ENCODE data around the gene STRN4.

The STRN4 gene

DNA sequence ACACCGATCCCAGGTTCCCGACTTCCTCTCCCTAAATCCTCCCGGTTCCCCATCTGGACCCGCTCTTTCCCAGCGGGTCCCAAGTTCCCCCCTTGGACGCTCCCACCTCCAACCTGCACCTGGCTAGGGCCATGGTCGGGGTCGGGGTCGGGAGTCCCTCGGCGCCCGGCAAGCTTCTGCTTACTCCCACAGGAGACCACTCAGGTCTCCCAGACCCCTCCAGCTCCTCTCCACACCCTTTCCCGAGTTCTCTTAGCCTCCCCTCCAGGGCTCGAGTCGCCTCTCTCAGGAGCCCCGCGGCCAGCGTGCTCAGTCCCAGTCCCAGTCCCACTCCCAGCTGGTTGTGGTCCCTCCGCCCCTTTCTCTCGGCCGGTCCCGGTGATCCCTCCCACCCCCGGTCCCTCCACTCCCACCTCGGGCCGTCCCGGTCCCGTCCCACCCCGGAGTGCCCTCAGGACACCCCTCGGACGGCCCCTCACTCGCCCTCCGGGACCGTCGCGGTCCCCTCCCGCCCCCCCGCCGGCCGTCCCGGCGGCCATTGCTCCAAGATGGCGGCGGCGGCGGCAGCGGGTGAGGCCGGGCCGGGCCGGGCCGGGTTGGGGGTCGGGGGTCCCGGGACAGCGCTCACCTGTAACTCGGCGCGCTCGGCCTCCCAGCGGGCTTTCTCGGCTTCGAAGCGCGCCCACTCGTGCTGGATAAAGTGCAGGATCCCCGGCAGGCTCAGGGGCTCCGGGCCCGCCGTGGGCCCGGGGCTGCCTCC, 549 bp downstream of the STRN4 start, which contains the start of gene FKRP:
TSS of gene FKRP (plus strand) at position 537 of the 760 bp plus-strand sequence. CDS start 9,394 bp downstream, outside the sequence.
- no peak for DNase-seq (ENCODE audit: low read depth)
- TF ChIP-seq, protein P1, sequence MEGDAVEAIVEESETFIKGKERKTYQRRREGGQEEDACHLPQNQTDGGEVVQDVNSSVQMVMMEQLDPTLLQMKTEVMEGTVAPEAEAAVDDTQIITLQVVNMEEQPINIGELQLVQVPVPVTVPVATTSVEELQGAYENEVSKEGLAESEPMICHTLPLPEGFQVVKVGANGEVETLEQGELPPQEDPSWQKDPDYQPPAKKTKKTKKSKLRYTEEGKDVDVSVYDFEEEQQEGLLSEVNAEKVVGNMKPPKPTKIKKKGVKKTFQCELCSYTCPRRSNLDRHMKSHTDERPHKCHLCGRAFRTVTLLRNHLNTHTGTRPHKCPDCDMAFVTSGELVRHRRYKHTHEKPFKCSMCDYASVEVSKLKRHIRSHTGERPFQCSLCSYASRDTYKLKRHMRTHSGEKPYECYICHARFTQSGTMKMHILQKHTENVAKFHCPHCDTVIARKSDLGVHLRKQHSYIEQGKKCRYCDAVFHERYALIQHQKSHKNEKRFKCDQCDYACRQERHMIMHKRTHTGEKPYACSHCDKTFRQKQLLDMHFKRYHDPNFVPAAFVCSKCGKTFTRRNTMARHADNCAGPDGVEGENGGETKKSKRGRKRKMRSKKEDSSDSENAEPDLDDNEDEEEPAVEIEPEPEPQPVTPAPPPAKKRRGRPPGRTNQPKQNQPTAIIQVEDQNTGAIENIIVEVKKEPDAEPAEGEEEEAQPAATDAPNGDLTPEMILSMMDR (IDR thresholded peaks at IDR 0.05; ENCODE audit: insufficient read depth, low read depth, low read length, missing control alignments), result no peak
- H3K4me3 ChIP-seq (ENCODE audit: low read length), result peak within 1 kb of the TSS; percentile 97

DNA sequence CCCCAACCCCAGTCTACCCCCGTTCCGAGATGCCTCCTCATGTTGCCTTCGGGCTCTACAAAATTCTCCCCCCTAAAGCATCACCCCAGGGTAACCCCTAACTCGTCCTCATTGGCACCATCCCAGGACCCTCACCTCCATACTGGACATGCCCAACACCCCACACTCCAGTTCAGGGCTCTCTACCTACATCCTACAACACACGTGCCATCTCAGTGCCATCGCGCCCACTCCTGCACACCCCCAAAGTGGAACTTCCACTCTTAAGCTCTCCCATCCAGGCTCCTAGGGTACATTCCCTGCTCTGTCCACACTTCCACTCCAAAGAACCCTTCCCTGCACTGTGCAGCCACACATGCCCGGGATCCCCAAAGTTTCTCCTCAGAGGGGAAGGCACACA, 1.2 kb downstream of the STRN4 start:
- peak overlapping the region; percentile 97 for H3K4me3 ChIP-seq (ENCODE audit: low read length)
- TF ChIP-seq, protein P1 (IDR thresholded peaks at IDR 0.05; ENCODE audit: insufficient read depth, low read depth, low read length, missing control alignments), result no peak
- no peak for DNase-seq (ENCODE audit: low read depth)

DNA sequence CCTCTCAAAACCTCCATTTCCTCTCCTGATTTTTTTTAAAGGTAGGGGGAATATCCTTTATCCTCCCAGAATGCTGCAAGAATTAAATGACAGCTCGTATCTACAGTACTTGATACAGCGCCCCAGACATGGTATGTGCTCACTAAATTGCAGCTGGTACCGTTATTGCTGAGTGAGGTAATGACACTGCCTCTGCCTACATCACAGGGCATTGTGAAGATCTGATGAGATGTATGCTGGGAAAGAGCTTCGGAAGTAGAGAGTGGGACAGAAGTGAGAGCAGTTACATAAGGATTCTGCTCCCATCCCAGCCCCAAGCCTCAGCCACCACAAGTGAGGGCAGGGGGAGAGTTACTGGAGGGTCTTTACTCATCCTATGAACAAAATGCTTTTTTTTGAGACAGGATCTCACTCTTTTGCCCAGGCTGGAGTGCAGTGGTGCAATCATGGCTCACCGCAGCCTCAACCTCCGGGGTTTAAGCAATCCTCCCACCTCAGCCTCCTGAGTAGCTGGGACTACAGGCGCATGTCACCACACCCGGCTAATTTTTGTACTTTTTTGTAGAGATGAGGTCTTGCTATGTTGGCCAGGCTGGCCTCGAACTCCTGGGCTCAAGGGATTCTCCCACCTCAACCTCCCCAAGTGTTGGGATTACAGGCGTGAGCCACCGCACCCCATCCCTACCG, 2.1 kb downstream of the STRN4 start:
- TF ChIP-seq, protein P1 (IDR thresholded peaks at IDR 0.05; ENCODE audit: insufficient read depth, low read depth, low read length, missing control alignments), result no peak
- no peak overlapping the region for H3K4me3 ChIP-seq (ENCODE audit: low read length)

DNA sequence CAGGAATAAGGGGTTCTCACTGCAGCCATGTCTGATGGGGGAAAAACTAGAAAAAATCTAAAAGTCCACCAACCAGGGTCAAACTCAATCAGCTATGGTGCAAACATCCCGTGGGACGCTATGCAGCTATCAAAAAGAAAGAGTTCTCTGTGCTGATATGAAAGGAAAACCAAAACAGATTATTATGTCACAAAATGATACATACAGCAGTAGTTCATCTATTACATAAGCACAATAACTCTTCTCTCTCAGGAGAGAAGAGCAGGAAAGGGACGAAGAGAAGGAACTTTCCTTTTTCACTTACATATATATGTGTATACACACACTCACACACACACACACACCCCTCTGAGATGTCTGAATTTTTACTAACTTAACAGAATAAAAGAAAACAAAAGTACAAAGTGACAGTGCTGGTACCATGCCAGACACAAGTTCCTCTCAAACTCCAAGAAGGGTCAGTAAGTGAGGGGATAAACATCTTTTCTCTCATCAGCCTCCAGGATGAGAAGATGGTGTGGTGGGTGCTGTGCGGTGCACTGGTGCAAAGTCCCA, 3.2 kb downstream of the STRN4 start:
- DNase-seq (ENCODE audit: low read depth), result no peak
- TF ChIP-seq, protein P1 (IDR thresholded peaks at IDR 0.05; ENCODE audit: insufficient read depth, low read depth, low read length, missing control alignments), result no peak
- H3K4me3 ChIP-seq (ENCODE audit: low read length), result no peak overlapping the region

More for the DNA sequence above, 2.1 kb downstream of the STRN4 start:
- DNase-seq (ENCODE audit: low read depth), result no peak

DNA sequence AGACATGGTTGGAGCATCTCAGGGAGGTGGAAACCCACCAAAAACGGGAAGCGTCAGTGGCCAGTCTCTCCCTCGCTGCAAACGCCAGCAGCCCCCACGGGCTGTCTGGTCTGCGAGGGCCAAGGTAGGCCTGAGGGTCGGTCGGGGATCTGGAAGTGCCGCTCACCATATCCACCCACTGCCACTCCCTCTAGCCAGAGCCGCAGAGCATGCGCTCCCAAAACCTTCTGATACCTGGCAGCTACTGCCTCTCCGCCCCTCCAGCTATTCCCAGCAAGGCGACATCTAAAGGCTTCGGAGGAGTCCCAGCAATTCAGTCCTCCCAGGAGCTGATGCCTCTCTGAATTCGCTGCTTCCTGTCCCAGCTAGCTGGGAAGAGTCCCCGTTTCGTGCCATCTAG, 4.8 kb downstream of the STRN4 start:
- DNase-seq (ENCODE audit: low read depth), result no peak
- TF ChIP-seq, protein P1 (IDR thresholded peaks at IDR 0.05; ENCODE audit: insufficient read depth, low read depth, low read length, missing control alignments), result no peak
- no peak overlapping the region for H3K4me3 ChIP-seq (ENCODE audit: low read length)

DNA sequence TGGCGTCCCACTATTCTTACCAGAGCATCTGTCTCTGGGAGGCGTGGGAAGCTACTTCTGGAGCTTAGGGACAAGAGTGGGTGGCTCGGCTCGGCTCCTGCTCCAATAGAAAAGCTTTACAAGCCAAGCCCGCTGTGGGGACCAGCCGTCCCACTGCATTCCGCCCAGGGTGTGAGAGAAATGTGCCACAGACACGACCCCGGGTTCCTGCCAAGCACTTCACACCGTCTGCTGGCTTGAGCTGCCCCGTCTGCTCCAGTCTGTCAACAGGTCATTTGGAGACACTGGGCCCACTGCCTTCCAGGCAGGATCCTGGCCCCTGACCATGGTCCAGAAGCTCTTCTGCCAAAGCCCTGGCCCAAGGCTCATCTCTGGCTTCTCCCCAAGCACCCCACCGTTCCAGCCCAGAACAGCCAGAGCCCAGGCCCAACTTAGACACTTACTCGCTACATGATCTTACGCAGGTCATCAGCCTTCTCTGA, 6.9 kb downstream of the STRN4 start:
- no peak overlapping the region for H3K4me3 ChIP-seq (ENCODE audit: low read length)
- TF ChIP-seq, protein P1 (IDR thresholded peaks at IDR 0.05; ENCODE audit: insufficient read depth, low read depth, low read length, missing control alignments), result no peak
- no peak for DNase-seq (ENCODE audit: low read depth)

Data from epithelial cell of esophagus (primary cell).